Liver (tissue), 9 donors: ENCODE data around the gene STAP2. TPM values are rescaled to one million over a fixed set of nuclear protein-coding genes. Genes with fewer than 3 reads are reported as not detected.

Experiments
- DNase-seq: peaks from one replicate; pipeline ENCODE4 v3.0.0-alpha.2; 2017; ENCODE audit warnings: low spot score
- H3K27ac ChIP-seq, 2 donors: one replicate each; pipeline ENCODE4 v1.7.0; 2013; ENCODE audit warnings: inconsistent platforms in 2 of 2, low read length in 2 of 2, control low read depth in 1 of 2, low read depth in 1 of 2, mild to moderate bottlenecking in 1 of 2
- H3K27me3 ChIP-seq, 4 donors: one replicate each; pipeline versions ENCODE4 v1.6.1 to v1.7.0; 2013; ENCODE audit warnings: low read length in 3 of 4, inconsistent platforms in 1 of 4, mild to moderate bottlenecking in 1 of 4, moderate library complexity in 1 of 4; ENCODE audit not compliant: control insufficient read depth in 4 of 4, insufficient read depth in 4 of 4
- H3K36me3 ChIP-seq, 4 donors: one replicate each; pipeline versions ENCODE4 v1.6.1 to v1.7.0; 2013; ENCODE audit warnings: low read length in 3 of 4, mild to moderate bottlenecking in 3 of 4, low read depth in 1 of 4, moderate library complexity in 1 of 4; ENCODE audit not compliant: control insufficient read depth in 4 of 4, insufficient read depth in 3 of 4
- H3K4me1 ChIP-seq, 4 donors: one replicate each; pipeline versions ENCODE4 v1.6.1 to v1.7.0; 2013; ENCODE audit warnings: low read length in 3 of 4, mild to moderate bottlenecking in 3 of 4, moderate library complexity in 1 of 4; ENCODE audit not compliant: control insufficient read depth in 4 of 4, insufficient read depth in 4 of 4
- H3K4me3 ChIP-seq, 3 donors: one replicate each; pipeline versions ENCODE4 v1.6.1 to v1.7.0; 2013; ENCODE audit warnings: low read length in 3 of 3, control low read depth in 1 of 3, low read depth in 1 of 3, mild to moderate bottlenecking in 1 of 3
- H3K9ac ChIP-seq, 2 donors: one replicate each; pipeline ENCODE4 v1.7.0; 2013; ENCODE audit warnings: low read length in 2 of 2, mild to moderate bottlenecking in 2 of 2, moderate library complexity in 2 of 2, control low read depth in 1 of 2, low read depth in 1 of 2
- H3K9me3 ChIP-seq, 4 donors: one replicate each; pipeline versions ENCODE4 v1.6.1 to v1.7.0; 2013; ENCODE audit warnings: low read length in 3 of 4; ENCODE audit not compliant: control insufficient read depth in 4 of 4
- FOXA1 ChIP-seq: IDR thresholded peaks from 2 replicates; pipeline ENCODE4 v1.6.1; 2016; ENCODE audit warnings: antibody characterized with exemption
- GABPA ChIP-seq, 2 donors: IDR thresholded peaks in 1 of 2; conservative IDR thresholded peaks in 1 of 2; 2 replicates each; pipeline ENCODE4 v1.6.1; 2016; ENCODE audit warnings: antibody characterized with exemption in 2 of 2, mild to moderate bottlenecking in 1 of 2, moderate library complexity in 1 of 2
- HNF4G ChIP-seq: IDR thresholded peaks from 2 replicates; pipeline ENCODE4 v1.6.1; 2016; ENCODE audit warnings: antibody characterized with exemption
- JUND ChIP-seq, 2 donors: IDR thresholded peaks; 2 replicates each; pipeline ENCODE4 v1.6.1; 2016; ENCODE audit warnings: antibody characterized with exemption in 2 of 2
- NR2F2 ChIP-seq: IDR thresholded peaks from 2 replicates; pipeline ENCODE4 v1.6.1; 2016; ENCODE audit warnings: antibody characterized with exemption
- RAD21 ChIP-seq, 2 donors: IDR thresholded peaks; 2 replicates each; pipeline ENCODE4 v1.6.1; 2016; ENCODE audit warnings: antibody characterized with exemption in 2 of 2, mild to moderate bottlenecking in 2 of 2
- RXRA ChIP-seq, 2 donors: IDR thresholded peaks; 2 replicates each; pipeline ENCODE4 v1.6.1; 2017 to 2018; ENCODE audit warnings: antibody characterized with exemption in 2 of 2, mild to moderate bottlenecking in 1 of 2
- SP1 ChIP-seq: IDR thresholded peaks from 2 replicates; pipeline ENCODE4 v1.6.1; 2018; ENCODE audit warnings: antibody characterized with exemption, mild to moderate bottlenecking
- TAF1 ChIP-seq: conservative IDR thresholded peaks from 2 replicates; pipeline ENCODE4 v1.6.1; 2016; ENCODE audit warnings: antibody characterized with exemption, mild to moderate bottlenecking
- ZBTB33 ChIP-seq: IDR thresholded peaks from 2 replicates; pipeline ENCODE4 v1.6.1; 2016; ENCODE audit warnings: antibody characterized with exemption
- WGBS: extraction: QIAGEN DNeasy Blood & Tissue Kit; methylation state at CpG from one replicate; pipeline ENCODE4 v1.1.7; 2013; 5-methylcytosine and 5-hydroxymethylcytosine counted together
- polyA plus RNA-seq, 2 donors: library from polyadenylated mRNA; stranded (reverse) in 1 of 2; unstranded in 1 of 2; fragments of 200-250 nt in 1 of 2; fragments of >200 nt in 1 of 2; fragmentation: Nextera tagmentation in 1 of 2; extraction: Ambion mirVana in 1 of 2; gene quantifications; one replicate each; pipeline versions ENCODE4 v1.2.1 to v1.2.3, GENCODE V29; 2013 to 2015
- total RNA-seq, 2 donors: library from RNA; depleted of rRNA; stranded (reverse); fragments of >200 nt; gene quantifications; one replicate each; pipeline ENCODE4 v1.2.3, GENCODE V29; 2014
- TF ChIP-seq, protein P1 (sequence below): IDR thresholded peaks from 2 replicates; pipeline ENCODE4 v1.6.1; 2016; ENCODE audit warnings: antibody characterized with exemption, mild to moderate bottlenecking
- TF ChIP-seq, protein P2 (sequence below): IDR thresholded peaks from 2 replicates; pipeline ENCODE4 v1.6.1; 2016; ENCODE audit warnings: antibody characterized with exemption
- donor health status: healthy.
- donor health status: healthy.
- donor health status: healthy.
- donor health status: healthy.
- donor health status: healthy.

STAP2 gene
- total and polyA plus RNA-seq, 4 donors: 8.6 to 26.4 (median 24.0) TPM

DNA sequence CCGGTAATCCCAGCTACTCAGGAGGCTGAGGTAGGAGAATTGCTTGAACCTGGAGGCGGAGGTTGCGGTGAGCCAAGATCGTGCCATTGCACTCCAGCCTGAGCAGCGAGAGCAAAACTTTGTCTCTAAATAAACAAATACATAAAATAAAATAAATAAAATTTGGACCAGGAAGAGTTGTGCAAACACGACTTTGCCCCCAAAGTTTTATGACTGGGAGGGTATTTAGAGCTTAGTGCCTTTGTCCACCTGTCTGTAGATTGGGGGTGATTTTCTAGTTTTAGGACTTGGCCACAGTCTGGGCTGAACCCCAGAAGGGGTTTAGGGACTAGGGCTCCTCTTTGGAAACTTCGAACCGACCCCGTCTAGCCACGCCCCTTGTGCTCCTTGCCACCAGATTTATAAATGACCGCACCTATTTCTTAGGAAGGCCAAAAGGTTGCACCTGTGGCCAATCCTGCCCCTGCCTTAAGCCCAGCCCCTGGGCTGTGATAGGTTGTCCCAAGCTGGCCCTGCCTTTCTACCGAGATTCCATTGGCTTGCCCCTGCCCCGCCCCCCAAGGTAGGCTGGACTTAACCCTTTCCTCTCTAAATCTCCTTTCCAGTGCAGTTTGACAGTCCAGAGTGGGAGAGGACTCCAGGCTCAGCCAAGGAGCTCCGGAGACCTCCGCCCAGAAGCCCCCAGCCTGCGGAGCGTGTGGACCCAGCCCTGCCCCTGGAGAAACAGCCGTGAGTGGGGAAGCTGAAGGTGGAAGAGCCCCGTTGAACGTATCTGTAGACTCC lies 54.3 kb downstream of the STAP2 start (continued):
- TF ChIP-seq, protein P1, sequence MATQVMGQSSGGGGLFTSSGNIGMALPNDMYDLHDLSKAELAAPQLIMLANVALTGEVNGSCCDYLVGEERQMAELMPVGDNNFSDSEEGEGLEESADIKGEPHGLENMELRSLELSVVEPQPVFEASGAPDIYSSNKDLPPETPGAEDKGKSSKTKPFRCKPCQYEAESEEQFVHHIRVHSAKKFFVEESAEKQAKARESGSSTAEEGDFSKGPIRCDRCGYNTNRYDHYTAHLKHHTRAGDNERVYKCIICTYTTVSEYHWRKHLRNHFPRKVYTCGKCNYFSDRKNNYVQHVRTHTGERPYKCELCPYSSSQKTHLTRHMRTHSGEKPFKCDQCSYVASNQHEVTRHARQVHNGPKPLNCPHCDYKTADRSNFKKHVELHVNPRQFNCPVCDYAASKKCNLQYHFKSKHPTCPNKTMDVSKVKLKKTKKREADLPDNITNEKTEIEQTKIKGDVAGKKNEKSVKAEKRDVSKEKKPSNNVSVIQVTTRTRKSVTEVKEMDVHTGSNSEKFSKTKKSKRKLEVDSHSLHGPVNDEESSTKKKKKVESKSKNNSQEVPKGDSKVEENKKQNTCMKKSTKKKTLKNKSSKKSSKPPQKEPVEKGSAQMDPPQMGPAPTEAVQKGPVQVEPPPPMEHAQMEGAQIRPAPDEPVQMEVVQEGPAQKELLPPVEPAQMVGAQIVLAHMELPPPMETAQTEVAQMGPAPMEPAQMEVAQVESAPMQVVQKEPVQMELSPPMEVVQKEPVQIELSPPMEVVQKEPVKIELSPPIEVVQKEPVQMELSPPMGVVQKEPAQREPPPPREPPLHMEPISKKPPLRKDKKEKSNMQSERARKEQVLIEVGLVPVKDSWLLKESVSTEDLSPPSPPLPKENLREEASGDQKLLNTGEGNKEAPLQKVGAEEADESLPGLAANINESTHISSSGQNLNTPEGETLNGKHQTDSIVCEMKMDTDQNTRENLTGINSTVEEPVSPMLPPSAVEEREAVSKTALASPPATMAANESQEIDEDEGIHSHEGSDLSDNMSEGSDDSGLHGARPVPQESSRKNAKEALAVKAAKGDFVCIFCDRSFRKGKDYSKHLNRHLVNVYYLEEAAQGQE: no peak
- TF ChIP-seq NR2F2: no peak
- peak; percentile 82 for TF ChIP-seq SP1

GRCh38 chr19:4279530-4280422 lies 58.9 kb downstream of the STAP2 start:
- H3K27ac ChIP-seq: no peak overlapping the region
- 8% methylated on average over 71 of the region's 71 CpGs for WGBS
- no peaks in the 10 kb centered on the region for H3K27me3 ChIP-seq
- H3K9ac ChIP-seq: no peak overlapping the region
- H3K4me1 ChIP-seq: peaks cover 6 to 20% (median 10%) of the 10 kb centered on the region in 4 donors
- no peaks in the 10 kb centered on the region for H3K36me3 ChIP-seq
- H3K9me3 ChIP-seq: no peaks in the 10 kb centered on the region
- DNase-seq: no peak
- H3K4me3 ChIP-seq: peak overlapping the region in 2 of 3 donors; percentile 20 to 54
- no peak for TF ChIP-seq RXRA (IDR thresholded peaks at IDR 0.05)
- TF ChIP-seq, protein P2, sequence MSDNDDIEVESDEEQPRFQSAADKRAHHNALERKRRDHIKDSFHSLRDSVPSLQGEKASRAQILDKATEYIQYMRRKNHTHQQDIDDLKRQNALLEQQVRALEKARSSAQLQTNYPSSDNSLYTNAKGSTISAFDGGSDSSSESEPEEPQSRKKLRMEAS: no peak
- TF ChIP-seq TAF1: no peak
- TF ChIP-seq GABPA (IDR thresholded peaks at IDR 0.05 in 1 of 2, conservative IDR thresholded peaks at IDR 0.05 in 1 of 2): no peak
- no peak for TF ChIP-seq RAD21 (IDR thresholded peaks at IDR 0.05)
- TF ChIP-seq HNF4G: no peak
- TF ChIP-seq FOXA1: no peak
- no peak for TF ChIP-seq ZBTB33
- no peak for TF ChIP-seq JUND (IDR thresholded peaks at IDR 0.05)

GRCh38 chr19:4279267-4279529 lies 59.4 kb downstream of the STAP2 start:
- Histone ChIP-seq H3K27ac (no peak overlapping the region), H3K36me3 (no peaks in the 10 kb centered on the region), H3K9me3 (no peaks in the 10 kb centered on the region), H3K27me3 (no peaks in the 10 kb centered on the region), H3K9ac (no peak overlapping the region), H3K4me3 (peak overlapping the region in 2 of 3 donors; percentile 20 to 54), H3K4me1 (peaks cover 7 to 14% (median 8%) of the 10 kb centered on the region in 4 donors)
- DNase-seq: no peak
- no peak for TF ChIP-seq NR2F2
- under 1% methylated on average over 30 of the region's 30 CpGs for WGBS
